Kidney (tissue), 14 donors: ENCODE data around the gene RXRB. TPM values are rescaled to one million over a fixed set of nuclear protein-coding genes. Genes with fewer than 3 reads are reported as not detected.
A peak's percentile ranks its signal among the peaks of the same experiment; 100 is the strongest.

Source experiments
- DNase-seq, 5 donors: peaks; one replicate each; pipeline ENCODE4 v3.0.0-alpha.2; 2013 to 2020
- FAIRE-seq: peaks from 2 replicates; lab custom pipeline; 2012; peaks lifted over from hg19 to GRCh38; lab: Jason Lieb, UNC
- H3K27ac ChIP-seq, 2 donors: one replicate each; pipeline ENCODE4 v1.7.0; 2013; ENCODE audit warnings: low read depth in 2 of 2, low read length in 2 of 2, inconsistent platforms in 1 of 2
- H3K27me3 ChIP-seq: one replicate; pipeline ENCODE4 v1.7.1; 2013; ENCODE audit warnings: low read length, inconsistent platforms; ENCODE audit not compliant: control insufficient read depth, insufficient read depth
- H3K36me3 ChIP-seq, 3 donors: one replicate each; pipeline versions ENCODE4 v1.7.0 to v1.7.1; 2013; ENCODE audit warnings: low read length in 3 of 3, control low read depth in 1 of 3, inconsistent platforms in 1 of 3; ENCODE audit not compliant: insufficient read depth in 3 of 3, control insufficient read depth in 2 of 3
- H3K4me1 ChIP-seq, 3 donors: one replicate each; pipeline versions ENCODE4 v1.7.0 to v1.7.1; 2013; ENCODE audit warnings: low read length in 3 of 3, inconsistent platforms in 1 of 3, low read depth in 1 of 3; ENCODE audit not compliant: control insufficient read depth in 2 of 3, insufficient read depth in 2 of 3
- H3K4me3 ChIP-seq, 3 donors: one replicate each; pipeline versions ENCODE4 v1.7.0 to v1.8.1; 2013; ENCODE audit warnings: low read length in 3 of 3, control low read depth in 1 of 3, inconsistent platforms in 1 of 3
- H3K9ac ChIP-seq, 3 donors: one replicate each; pipeline versions ENCODE4 v1.7.0 to v1.7.1; 2013; ENCODE audit warnings: low read length in 3 of 3, control low read depth in 1 of 3, inconsistent platforms in 1 of 3
- H3K9me3 ChIP-seq, 3 donors: one replicate each; pipeline versions ENCODE4 v1.7.0 to v1.7.1; 2013; ENCODE audit warnings: low read length in 3 of 3, control low read depth in 1 of 3, inconsistent platforms in 1 of 3; ENCODE audit not compliant: control insufficient read depth in 2 of 3, insufficient read depth in 1 of 3
- CTCF ChIP-seq: IDR thresholded peaks from 3 replicates; pipeline ENCODE4 v1.5.1; 2012; ENCODE audit warnings: mild to moderate bottlenecking, moderate library complexity, borderline replicate concordance; ENCODE audit not compliant: insufficient read depth; ENCODE audit errors: extremely low read depth
- intact Hi-C: fragments of 100-400 bp; cut with DNase I; formaldehyde crosslinking; loops from one replicate; pipeline ENCODE4 v1.11.1; 2022
- polyA plus RNA-seq: library from polyadenylated mRNA; stranded (reverse); fragments of 350-450 nt; fragmentation: Illumina TruSeq; extraction: RNeasy Lipid Tissue Mini Kit (QIAGEN cat#74804); gene quantifications from one replicate; pipeline ENCODE4 v1.2.3, GENCODE V29; 2014; ENCODE audit warnings: low read depth, low replicate concordance; ENCODE audit not compliant: insufficient read depth
- total RNA-seq: library from RNA; stranded (reverse); fragmentation: NEBNext Ultra II Directional; extraction: Animal tissue kit (Norgen Biotek cat#: 25700); gene quantifications from one replicate; pipeline ENCODE4 v1.2.1, GENCODE V29; 2021
- donor health status: control.
- donor health status: control.
- donor health status: control.
- donor health status: control.
- donor health status: control.
- donor health status: DM: yes; HTN: yes; CAD: no.
- donor health status: Normal renal cell carcinoma (clear cell type).

RXRB gene
- total and polyA plus RNA-seq, 2 donors from 2014 or later: 35.7 to 52.2 TPM

- DNase-seq: peak; percentile 84 to 97 (median 92)
- peak within 1 kb of the TSS; percentile 84 to 91 for H3K27ac ChIP-seq
- H3K36me3 ChIP-seq: peaks cover 0 to 24% (median 8%) of the 10 kb centered on the region in 3 donors
- peak; percentile 4 for TF ChIP-seq CTCF
- peak within 1 kb of the TSS; percentile 80 to 94 (median 88) for H3K4me3 ChIP-seq
- no peaks in the 10 kb centered on the region for H3K27me3 ChIP-seq
- no peak for FAIRE-seq
- H3K9ac ChIP-seq: peak within 1 kb of the TSS; percentile 79 to 100 (median 95)
- intact Hi-C loops: no loop called here
- H3K4me1 ChIP-seq: peaks cover 3 to 28% (median 17%) of the 10 kb centered on the region in 3 donors
- no peaks in the 10 kb centered on the region for H3K9me3 ChIP-seq
These were observed 7.9 kb upstream of the RXRB start, which contains the start of gene RING1 for GRCh38 chr6:33208091-33208967. Gene RING1 (plus strand): TSS chr6:33208500. CDS start chr6:33208823, 323 bp downstream.

GRCh38 chr6:33207552-33208090 is 7.2 kb upstream of the RXRB start:
- no peak for TF ChIP-seq CTCF
- intact Hi-C loops: no loop called here
- peak; percentile 64 to 87 (median 86) for DNase-seq
- Histone ChIP-seq H3K4me1 (peaks cover 3 to 22% (median 13%) of the 10 kb centered on the region in 3 donors), H3K9me3 (no peaks in the 10 kb centered on the region), H3K9ac (peak overlapping the region; percentile 79 to 100 (median 95)), H3K36me3 (peaks cover 4 to 31% (median 13%) of the 10 kb centered on the region in 3 donors), H3K27me3 (no peaks in the 10 kb centered on the region), H3K4me3 (peak overlapping the region; percentile 80 to 94 (median 88)), H3K27ac (peak overlapping the region; percentile 84 to 91)
- FAIRE-seq: no peak

GRCh38 chr6:33206864-33207551 is 6.5 kb upstream of the RXRB start:
- Histone ChIP-seq H3K4me1 (peaks cover 3 to 27% (median 16%) of the 10 kb centered on the region in 3 donors), H3K4me3 (peak overlapping the region in 2 of 3 donors; percentile 31 to 94), H3K36me3 (peaks cover 9 to 34% (median 19%) of the 10 kb centered on the region in 3 donors), H3K27me3 (no peaks in the 10 kb centered on the region), H3K27ac (no peak overlapping the region), H3K9me3 (no peaks in the 10 kb centered on the region), H3K9ac (peak overlapping the region in 1 of 3 donors; percentile 100)
- DNase-seq (peak in 4 of 5 donors; percentile 36 to 80 (median 64)), FAIRE-seq (no peak)
- TF ChIP-seq CTCF: no peak
- intact Hi-C loops: no loop called here
